ENCODE data around the gene ARFRP1. TPM values are rescaled to one million over a fixed set of nuclear protein-coding genes. Genes with fewer than 3 reads are reported as not detected.

The ARFRP1 gene
- total RNA-seq, 1 experiment from 2014 or later = 119 TPM

GRCh38 chr20:63692436-63693082 lies 15.2 kb downstream of the ARFRP1 start:
- Mint-ChIP-seq H3K4me1 (ENCODE audit: low read depth, unreplicated experiment) (peaks cover 5% of the 10 kb centered on the region), H3K9me3 (ENCODE audit: unreplicated experiment) (no peaks in the 10 kb centered on the region), H3K27ac (ENCODE audit: unreplicated experiment) (peak overlapping the region; percentile 94), H3K36me3 (ENCODE audit: insufficient read depth, unreplicated experiment) (peaks cover 93% of the 10 kb centered on the region), H3K4me3 (ENCODE audit: unreplicated experiment) (peak overlapping the region; percentile 18), H3K27me3 (ENCODE audit: insufficient read depth, unreplicated experiment) (peaks cover 2% of the 10 kb centered on the region)
- no peak for TF ChIP-seq CTCF (IDR thresholded peaks at IDR 0.05; ENCODE audit: insufficient read depth in 1 of 2, low read depth in 1 of 2, low read length in 1 of 2, severe bottlenecking in 1 of 2, unreplicated experiment in 1 of 2)
- Histone ChIP-seq H3K4me1 (peaks cover 12% of the 10 kb centered on the region), H3K4me3 (ENCODE audit: low read depth, low read length) (no peak overlapping the region), H3K27me3 (replicated peaks; ENCODE audit: control insufficient read depth, insufficient read depth, low read length) (no peaks in the 10 kb centered on the region), H3K36me3 (ENCODE audit: control insufficient read depth, insufficient read depth, low read length) (no peaks in the 10 kb centered on the region; the same call in 1 of the 2 replicates), H3K9me3 (peaks cover 3% of the 10 kb centered on the region; the same call in 1 of the 2 replicates)
- intact Hi-C loops (cut with micrococcal nuclease; ENCODE audit: unreplicated experiment) = loop anchor here (5.0 kb wide), 1 partner anchor 155 kb away; the partner anchor contains the start of gene PTK6
- ChIA-PET CTCF (interaction anchor here (1.2 kb wide), 1 partner anchor 34 kb away, joined by 3 read pairs; the partner anchor contains the start of gene RTEL1), POLR2A (interaction anchor here (0.6 kb wide), 1 partner anchor 37 kb away, joined by 3 read pairs; no protein-coding TSS in a partner anchor)
- BruUV-seq (replicated peaks) = no TSS peak
- DNase-seq = peak in 1 of 2 experiments; percentile 66

- BruUV-seq (replicated peaks) = no TSS peak
- no peaks in the 10 kb centered on the region for H3K4me1 Mint-ChIP-seq (ENCODE audit: low read depth, unreplicated experiment)
- intact Hi-C loops (cut with micrococcal nuclease; ENCODE audit: unreplicated experiment) = loop anchor here (5.0 kb wide), 1 partner anchor 155 kb away; the partner anchor contains the start of gene PTK6
- no peaks in the 10 kb centered on the region for H3K9me3 Mint-ChIP-seq (ENCODE audit: unreplicated experiment)
- Histone ChIP-seq H3K27me3 (replicated peaks; ENCODE audit: control insufficient read depth, insufficient read depth, low read length) (no peaks in the 10 kb centered on the region), H3K4me1 (peaks cover 12% of the 10 kb centered on the region), H3K9me3 (peaks cover 3% of the 10 kb centered on the region; the same call in 1 of the 2 replicates), H3K36me3 (ENCODE audit: control insufficient read depth, insufficient read depth, low read length) (no peaks in the 10 kb centered on the region; the same call in 1 of the 2 replicates), H3K4me3 (ENCODE audit: low read depth, low read length) (no peak overlapping the region)
- ChIA-PET CTCF (interaction anchor here (1.2 kb wide), 1 partner anchor 34 kb away, joined by 3 read pairs; the partner anchor contains the start of gene RTEL1), POLR2A (interaction anchor here (0.6 kb wide), 1 partner anchor 37 kb away, joined by 3 read pairs; no protein-coding TSS in a partner anchor)
- peaks cover 2% of the 10 kb centered on the region for H3K27me3 Mint-ChIP-seq (ENCODE audit: insufficient read depth, unreplicated experiment)
- H3K36me3 Mint-ChIP-seq (ENCODE audit: insufficient read depth, unreplicated experiment) = peaks cover 93% of the 10 kb centered on the region
- peak overlapping the region; percentile 94 for H3K27ac Mint-ChIP-seq (ENCODE audit: unreplicated experiment)
- peak overlapping the region; percentile 18 for H3K4me3 Mint-ChIP-seq (ENCODE audit: unreplicated experiment)
- DNase-seq = no peak
- no peak for TF ChIP-seq CTCF (IDR thresholded peaks at IDR 0.05; ENCODE audit: insufficient read depth in 1 of 2, low read depth in 1 of 2, low read length in 1 of 2, severe bottlenecking in 1 of 2, unreplicated experiment in 1 of 2)
These were observed 15.9 kb downstream of the ARFRP1 start for GRCh38 chr20:63691711-63692435.

All from Caco-2 (cell line).